Measurements from ENCODE around the gene HAUS6. TPM values are rescaled to one million over a fixed set of nuclear protein-coding genes. Genes with fewer than 3 reads are reported as not detected.

HAUS6 gene
- total and polyA plus RNA-seq, 2 experiments from 2014 or later, result 32.7 to 48.7 TPM

DNA sequence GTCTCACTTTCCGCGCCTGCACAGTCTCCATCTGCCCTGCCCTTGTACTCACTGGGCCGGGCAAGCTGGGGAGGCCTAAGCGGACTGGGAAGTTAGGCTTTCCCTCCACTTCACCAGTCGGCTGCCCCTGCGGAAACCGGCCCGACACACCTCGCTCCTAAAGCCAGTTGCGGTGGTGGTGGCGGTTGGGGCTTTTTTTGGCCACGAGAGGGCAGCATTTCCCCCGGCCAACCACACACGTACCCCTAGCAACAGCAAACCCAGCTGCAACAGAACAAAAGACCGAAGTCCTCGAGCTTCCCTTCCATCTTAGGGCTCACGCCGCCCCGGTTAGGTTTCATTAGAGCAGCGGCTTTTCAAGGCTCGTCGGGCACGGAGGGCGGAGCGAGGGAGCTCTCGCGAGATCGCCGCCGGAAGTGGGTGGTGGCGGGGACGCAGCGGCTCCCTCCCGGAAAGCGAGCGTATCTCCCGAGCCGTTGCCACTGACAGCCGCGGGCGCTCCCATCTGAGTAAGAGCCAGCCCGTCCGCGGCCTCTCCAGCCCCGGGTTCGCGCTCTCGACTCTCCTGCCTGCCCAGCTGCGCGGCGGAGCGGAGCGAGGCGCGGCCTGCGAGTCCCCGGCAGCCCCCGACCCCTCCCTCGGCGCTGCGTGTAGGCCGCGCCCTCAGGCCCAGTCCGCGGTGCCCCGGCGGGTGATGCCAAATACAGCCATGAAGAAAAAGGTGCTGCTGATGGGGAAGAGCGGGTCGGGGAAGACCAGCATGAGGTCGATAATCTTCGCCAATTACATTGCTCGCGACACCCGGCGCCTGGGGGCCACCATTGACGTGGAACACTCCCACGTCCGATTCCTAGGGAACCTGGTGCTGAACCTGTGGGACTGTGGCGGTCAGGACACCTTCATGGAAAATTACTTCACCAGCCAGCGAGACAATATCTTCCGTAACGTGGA is 53.5 kb downstream of the HAUS6 start, which contains the start of gene RRAGA (continued):
- TF ChIP-seq, protein P1, sequence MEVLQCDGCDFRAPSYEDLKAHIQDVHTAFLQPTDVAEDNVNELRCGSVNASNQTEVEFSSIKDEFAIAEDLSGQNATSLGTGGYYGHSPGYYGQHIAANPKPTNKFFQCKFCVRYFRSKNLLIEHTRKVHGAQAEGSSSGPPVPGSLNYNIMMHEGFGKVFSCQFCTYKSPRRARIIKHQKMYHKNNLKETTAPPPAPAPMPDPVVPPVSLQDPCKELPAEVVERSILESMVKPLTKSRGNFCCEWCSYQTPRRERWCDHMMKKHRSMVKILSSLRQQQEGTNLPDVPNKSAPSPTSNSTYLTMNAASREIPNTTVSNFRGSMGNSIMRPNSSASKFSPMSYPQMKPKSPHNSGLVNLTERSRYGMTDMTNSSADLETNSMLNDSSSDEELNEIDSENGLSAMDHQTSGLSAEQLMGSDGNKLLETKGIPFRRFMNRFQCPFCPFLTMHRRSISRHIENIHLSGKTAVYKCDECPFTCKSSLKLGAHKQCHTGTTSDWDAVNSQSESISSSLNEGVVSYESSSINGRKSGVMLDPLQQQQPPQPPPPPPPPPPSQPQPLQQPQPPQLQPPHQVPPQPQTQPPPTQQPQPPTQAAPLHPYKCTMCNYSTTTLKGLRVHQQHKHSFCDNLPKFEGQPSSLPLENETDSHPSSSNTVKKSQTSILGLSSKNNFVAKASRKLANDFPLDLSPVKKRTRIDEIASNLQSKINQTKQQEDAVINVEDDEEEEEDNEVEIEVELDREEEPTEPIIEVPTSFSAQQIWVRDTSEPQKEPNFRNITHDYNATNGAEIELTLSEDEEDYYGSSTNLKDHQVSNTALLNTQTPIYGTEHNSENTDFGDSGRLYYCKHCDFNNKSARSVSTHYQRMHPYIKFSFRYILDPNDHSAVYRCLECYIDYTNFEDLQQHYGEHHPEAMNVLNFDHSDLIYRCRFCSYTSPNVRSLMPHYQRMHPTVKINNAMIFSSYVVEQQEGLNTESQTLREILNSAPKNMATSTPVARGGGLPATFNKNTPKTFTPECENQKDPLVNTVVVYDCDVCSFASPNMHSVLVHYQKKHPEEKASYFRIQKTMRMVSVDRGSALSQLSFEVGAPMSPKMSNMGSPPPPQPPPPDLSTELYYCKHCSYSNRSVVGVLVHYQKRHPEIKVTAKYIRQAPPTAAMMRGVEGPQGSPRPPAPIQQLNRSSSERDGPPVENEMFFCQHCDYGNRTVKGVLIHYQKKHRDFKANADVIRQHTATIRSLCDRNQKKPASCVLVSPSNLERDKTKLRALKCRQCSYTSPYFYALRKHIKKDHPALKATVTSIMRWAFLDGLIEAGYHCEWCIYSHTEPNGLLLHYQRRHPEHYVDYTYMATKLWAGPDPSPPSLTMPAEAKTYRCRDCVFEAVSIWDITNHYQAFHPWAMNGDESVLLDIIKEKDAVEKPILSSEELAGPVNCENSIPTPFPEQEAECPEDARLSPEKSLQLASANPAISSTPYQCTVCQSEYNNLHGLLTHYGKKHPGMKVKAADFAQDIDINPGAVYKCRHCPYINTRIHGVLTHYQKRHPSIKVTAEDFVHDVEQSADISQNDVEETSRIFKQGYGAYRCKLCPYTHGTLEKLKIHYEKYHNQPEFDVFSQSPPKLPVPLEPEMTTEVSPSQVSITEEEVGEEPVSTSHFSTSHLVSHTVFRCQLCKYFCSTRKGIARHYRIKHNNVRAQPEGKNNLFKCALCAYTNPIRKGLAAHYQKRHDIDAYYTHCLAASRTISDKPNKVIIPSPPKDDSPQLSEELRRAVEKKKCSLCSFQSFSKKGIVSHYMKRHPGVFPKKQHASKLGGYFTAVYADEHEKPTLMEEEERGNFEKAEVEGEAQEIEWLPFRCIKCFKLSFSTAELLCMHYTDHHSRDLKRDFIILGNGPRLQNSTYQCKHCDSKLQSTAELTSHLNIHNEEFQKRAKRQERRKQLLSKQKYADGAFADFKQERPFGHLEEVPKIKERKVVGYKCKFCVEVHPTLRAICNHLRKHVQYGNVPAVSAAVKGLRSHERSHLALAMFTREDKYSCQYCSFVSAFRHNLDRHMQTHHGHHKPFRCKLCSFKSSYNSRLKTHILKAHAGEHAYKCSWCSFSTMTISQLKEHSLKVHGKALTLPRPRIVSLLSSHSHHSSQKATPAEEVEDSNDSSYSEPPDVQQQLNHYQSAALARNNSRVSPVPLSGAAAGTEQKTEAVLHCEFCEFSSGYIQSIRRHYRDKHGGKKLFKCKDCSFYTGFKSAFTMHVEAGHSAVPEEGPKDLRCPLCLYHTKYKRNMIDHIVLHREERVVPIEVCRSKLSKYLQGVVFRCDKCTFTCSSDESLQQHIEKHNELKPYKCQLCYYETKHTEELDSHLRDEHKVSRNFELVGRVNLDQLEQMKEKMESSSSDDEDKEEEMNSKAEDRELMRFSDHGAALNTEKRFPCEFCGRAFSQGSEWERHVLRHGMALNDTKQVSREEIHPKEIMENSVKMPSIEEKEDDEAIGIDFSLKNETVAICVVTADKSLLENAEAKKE (CRISPR knock-in tag; IDR thresholded peaks at IDR 0.05), result no peak
- TF ChIP-seq CREB1 (CRISPR knock-in tag; IDR thresholded peaks at IDR 0.05; ENCODE audit: low read depth) (peak; percentile 44; the same call in 1 of the 2 replicates), ZNF331 (CRISPR knock-in tag; IDR thresholded peaks at IDR 0.05; ENCODE audit: low read depth) (no peak), JUNB (IDR thresholded peaks at IDR 0.05; ENCODE audit: unreplicated experiment) (no peak), NANOG (IDR thresholded peaks at IDR 0.05; ENCODE audit: borderline replicate concordance) (no peak), EZH2 (IDR thresholded peaks at IDR 0.05; ENCODE audit: low read depth, unreplicated experiment) (no peak), ZNF114 (CRISPR knock-in tag; IDR thresholded peaks at IDR 0.05) (no peak)

DNA sequence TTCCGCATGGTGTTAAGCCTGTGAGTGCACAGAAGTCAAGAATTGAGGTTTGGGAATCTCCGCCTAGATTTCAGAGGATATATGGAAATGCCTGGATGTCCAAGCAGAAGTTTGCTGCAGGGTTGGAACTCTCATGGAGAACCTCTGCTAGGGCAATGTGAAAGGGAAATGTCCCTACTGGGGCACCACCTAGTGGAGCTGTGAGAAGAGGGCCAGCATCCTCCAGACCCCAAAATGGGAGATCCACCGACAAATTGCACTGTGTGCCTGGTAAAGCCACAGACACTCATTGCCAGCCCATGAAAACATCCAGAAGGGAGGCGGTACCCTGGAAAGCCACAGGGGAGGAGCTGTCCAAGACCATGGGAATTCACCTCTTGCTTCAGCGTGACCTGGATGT is 66.1 kb downstream of the HAUS6 start:
- Histone ChIP-seq H3K27me3 (ENCODE audit: insufficient read depth) (no peaks in the 10 kb centered on the region), H4K20me1 (replicated peaks; ENCODE audit: insufficient read depth) (no peaks in the 10 kb centered on the region), H3K9me2 (ENCODE audit: insufficient read depth) (0 out of 2 replicates have a peak, but pooled peaks cover 4% of the 10 kb centered on the region), H3K4me2 (no peak overlapping the region), H3F3A (replicated peaks; ENCODE audit: low read depth) (no peaks in the 10 kb centered on the region), H3K4me1 (ENCODE audit: insufficient read depth) (no peaks in the 10 kb centered on the region), H2AFZ (no peak overlapping the region), H3K4me3 (no peak overlapping the region), H3K79me2 (replicated peaks; ENCODE audit: insufficient read depth) (no peaks in the 10 kb centered on the region), H3K27ac (ENCODE audit: low read depth) (no peak overlapping the region), H3K36me3 (ENCODE audit: insufficient read depth) (no peaks in the 10 kb centered on the region)
- Mint-ChIP-seq H3K27ac (no peak overlapping the region), H3K9me3 (peaks cover 18% of the 10 kb centered on the region), H3K4me1 (no peaks in the 10 kb centered on the region), H3K36me3 (ENCODE audit: low read depth) (peaks cover 16% of the 10 kb centered on the region; the same call in 2 of the 3 replicates), H3K27me3 (ENCODE audit: insufficient read depth, low read depth, poor library complexity) (peaks cover 11% of the 10 kb centered on the region), H3K4me3 (no peak overlapping the region)
- ATAC-seq, result no peak
- no peak for DNase-seq (ENCODE audit: low spot score)
- no peak for TF ChIP-seq ETS1 (IDR thresholded peaks at IDR 0.05)

Measured in GM23338 (cell line).